ENCODE data around the gene NACC1.

NACC1 gene

DNA sequence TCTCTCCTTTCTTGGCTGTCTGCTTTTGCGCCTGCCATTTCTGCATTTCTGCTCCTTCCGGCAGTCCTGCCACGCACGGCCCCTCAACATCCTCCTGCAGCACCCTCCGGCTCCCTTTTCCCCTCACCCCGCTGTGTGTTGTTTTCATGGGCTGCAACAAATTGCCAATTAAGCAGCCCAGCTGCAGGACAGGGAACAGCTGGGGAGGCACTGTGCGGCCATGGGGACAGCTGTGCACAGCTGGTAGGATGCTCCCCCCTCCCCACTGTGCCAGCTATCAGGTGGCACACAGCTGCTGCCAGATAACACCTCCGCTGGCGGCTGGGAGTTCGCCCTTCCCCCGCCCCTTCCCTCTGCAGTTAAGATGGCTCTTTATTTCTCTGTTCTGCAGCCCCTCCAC is 40.8 kb upstream of the NACC1 start:
- Histone ChIP-seq H3K36me3 (ENCODE audit: control insufficient read depth, insufficient read depth, low read length) (no peaks in the 10 kb centered on the region), H3K9me3 (ENCODE audit: control insufficient read depth, low read length) (no peaks in the 10 kb centered on the region), H3K4me1 (ENCODE audit: control insufficient read depth, insufficient read depth, low read length) (peaks cover 30% of the 10 kb centered on the region), H3K27ac (ENCODE audit: insufficient read depth, low read depth, low read length, poor library complexity, severe bottlenecking) (no peak overlapping the region), H3K4me3 (ENCODE audit: insufficient read depth, low read depth, low read length) (no peak overlapping the region), H3K27me3 (ENCODE audit: control insufficient read depth, insufficient read depth, low read length, poor library complexity, severe bottlenecking) (peaks cover 9% of the 10 kb centered on the region)
- 62% methylated on average over 11 of the region's 11 CpGs for WGBS, 2 experiments

DNA sequence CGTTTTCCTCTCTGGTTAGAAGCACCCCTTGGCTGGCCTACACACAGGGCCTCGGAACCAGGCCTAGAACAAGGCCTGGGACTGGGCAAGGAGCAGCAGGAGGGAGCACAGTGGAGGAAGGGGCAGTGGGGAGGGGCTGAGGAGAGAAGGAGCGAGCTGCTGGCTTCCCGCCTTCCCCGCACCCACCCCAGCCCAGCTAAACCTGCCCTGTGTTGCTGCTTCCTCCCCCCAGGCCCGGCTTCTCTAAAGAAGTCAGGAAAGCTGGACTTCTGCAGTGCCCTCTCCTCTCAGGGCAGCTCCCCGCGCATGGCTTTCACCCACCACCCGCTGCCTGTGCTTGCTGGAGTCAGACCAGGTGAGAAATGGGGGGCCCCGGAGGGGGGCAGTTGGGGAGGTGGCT is 39.7 kb upstream of the NACC1 start:
- H3K36me3 ChIP-seq (ENCODE audit: control insufficient read depth, insufficient read depth, low read length) = no peaks in the 10 kb centered on the region
- 69 to 70% methylated on average over 10 of the region's 10 CpGs for WGBS, 2 experiments

DNA sequence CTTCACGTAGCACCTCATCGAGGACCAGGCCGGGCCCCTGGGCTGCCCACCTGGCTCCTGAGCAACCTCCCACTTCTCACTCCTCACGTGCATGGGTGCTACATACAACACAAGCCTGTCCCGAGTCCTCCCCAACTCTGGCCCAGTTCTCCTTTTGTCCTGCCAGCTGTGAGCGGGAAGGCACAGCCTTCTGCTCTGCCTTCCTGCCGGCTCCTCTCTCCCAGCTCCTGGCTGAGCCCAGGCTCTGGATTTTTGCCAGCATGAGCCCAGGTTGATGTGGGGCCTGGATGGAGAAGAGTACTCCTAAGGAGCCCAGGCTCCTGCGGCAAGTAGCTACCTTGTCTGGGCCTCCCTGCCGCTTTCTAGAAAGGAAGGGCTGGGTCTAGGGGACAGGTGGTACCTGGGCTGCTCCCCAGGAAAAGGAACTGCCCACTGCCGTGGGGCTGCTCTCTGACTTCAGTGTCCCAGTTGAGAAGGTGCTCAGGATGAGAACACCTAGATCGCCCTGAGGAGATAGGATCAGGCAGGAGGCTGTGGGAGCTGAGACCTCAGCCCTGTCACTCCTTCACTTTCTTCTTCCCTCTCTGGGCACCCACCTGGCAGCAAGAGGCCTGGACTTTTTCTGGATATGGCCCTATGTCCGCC is 39.0 kb upstream of the NACC1 start:
- Histone ChIP-seq H3K27me3 (ENCODE audit: control insufficient read depth, insufficient read depth, low read length, poor library complexity, severe bottlenecking) (peaks cover 9% of the 10 kb centered on the region), H3K4me1 (ENCODE audit: control insufficient read depth, insufficient read depth, low read length) (peaks cover 47% of the 10 kb centered on the region), H3K36me3 (ENCODE audit: control insufficient read depth, insufficient read depth, low read length) (no peaks in the 10 kb centered on the region), H3K9me3 (ENCODE audit: control insufficient read depth, low read length) (no peaks in the 10 kb centered on the region), H3K4me3 (ENCODE audit: insufficient read depth, low read depth, low read length) (no peak overlapping the region), H3K27ac (ENCODE audit: insufficient read depth, low read depth, low read length, poor library complexity, severe bottlenecking) (no peak overlapping the region)
- WGBS, 2 experiments = 83 to 85% methylated on average over 12 of the region's 12 CpGs

More for the DNA sequence above, 39.7 kb upstream of the NACC1 start:
- Histone ChIP-seq H3K4me1 (ENCODE audit: control insufficient read depth, insufficient read depth, low read length) (peaks cover 42% of the 10 kb centered on the region), H3K4me3 (ENCODE audit: insufficient read depth, low read depth, low read length) (no peak overlapping the region), H3K9me3 (ENCODE audit: control insufficient read depth, low read length) (no peaks in the 10 kb centered on the region), H3K27me3 (ENCODE audit: control insufficient read depth, insufficient read depth, low read length, poor library complexity, severe bottlenecking) (peaks cover 9% of the 10 kb centered on the region), H3K27ac (ENCODE audit: insufficient read depth, low read depth, low read length, poor library complexity, severe bottlenecking) (no peak overlapping the region)

DNA sequence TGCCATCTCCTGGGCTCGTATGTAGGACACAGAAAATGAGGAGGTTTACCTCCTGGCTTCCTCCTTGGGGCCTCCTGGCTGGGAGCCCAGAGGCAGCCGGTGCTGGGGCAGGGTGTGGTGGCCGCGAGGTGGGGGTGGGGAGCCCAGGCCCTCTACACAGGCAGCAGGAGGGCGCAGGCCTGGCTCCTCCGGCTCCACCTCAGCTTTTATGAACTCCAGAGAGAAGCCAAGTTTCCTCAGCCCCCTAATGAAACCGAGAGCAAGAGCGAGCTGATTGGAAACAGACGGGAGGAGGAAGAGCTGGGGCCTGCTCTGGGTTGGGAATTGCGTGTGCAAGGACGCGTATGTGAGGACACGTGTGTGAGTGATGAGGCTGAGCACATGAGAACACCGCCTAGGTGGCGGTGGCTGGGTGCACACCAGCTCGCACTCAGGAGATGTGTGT is 38.5 kb upstream of the NACC1 start:
- Histone ChIP-seq H3K4me3 (ENCODE audit: insufficient read depth, low read depth, low read length) (no peak overlapping the region), H3K36me3 (ENCODE audit: control insufficient read depth, insufficient read depth, low read length) (no peaks in the 10 kb centered on the region), H3K9me3 (ENCODE audit: control insufficient read depth, low read length) (no peaks in the 10 kb centered on the region), H3K4me1 (ENCODE audit: control insufficient read depth, insufficient read depth, low read length) (peaks cover 47% of the 10 kb centered on the region), H3K27ac (ENCODE audit: insufficient read depth, low read depth, low read length, poor library complexity, severe bottlenecking) (no peak overlapping the region), H3K27me3 (ENCODE audit: control insufficient read depth, insufficient read depth, low read length, poor library complexity, severe bottlenecking) (peaks cover 9% of the 10 kb centered on the region)
- WGBS, 2 experiments = 79 to 81% methylated on average over 16 of the region's 16 CpGs

DNA sequence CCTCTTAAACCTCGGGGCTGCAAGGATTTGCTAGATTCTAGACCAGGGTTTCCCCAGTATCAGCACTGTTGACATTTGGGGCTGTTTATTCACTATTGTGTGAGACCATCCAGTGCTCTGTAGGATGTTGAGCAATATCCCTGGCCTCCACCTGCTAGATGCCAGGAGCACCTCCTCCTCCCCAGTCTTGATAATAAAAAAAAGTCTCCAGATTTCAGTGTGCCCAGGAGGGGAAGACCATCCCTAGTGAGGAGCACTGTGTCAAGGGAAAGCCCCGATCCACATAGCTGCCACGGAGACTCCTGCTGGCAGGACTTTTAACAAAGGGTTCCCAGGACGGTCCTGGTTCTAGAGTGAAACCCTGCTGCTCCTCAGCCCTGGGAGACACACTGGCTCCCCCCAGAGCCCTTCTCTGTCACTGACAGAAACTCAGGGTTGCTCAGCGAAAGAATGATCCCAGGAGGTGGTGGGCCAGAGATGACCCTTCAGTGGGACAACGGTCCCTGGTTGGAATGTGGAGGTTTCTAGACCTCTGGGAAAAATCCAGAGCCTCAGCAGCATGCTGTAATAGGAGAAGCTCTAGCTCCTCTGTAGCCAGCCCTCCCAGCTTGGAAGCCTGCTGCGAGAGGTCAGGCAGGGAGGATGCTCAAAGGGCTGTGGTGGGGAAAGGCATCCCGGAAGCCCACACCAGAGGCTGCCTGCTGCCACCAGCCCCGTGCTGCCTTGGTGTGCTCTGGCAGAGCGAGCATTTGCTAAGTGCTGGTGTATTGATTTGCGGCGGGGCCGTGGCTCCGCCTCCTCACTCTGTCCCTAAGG is 35.7 kb upstream of the NACC1 start:
- no peaks in the 10 kb centered on the region for H3K36me3 ChIP-seq (ENCODE audit: control insufficient read depth, insufficient read depth, low read length)
- no peaks in the 10 kb centered on the region for H3K9me3 ChIP-seq (ENCODE audit: control insufficient read depth, low read length)
- WGBS, 2 experiments = 30 to 33% methylated on average over 14 of the region's 14 CpGs
- peaks cover 4% of the 10 kb centered on the region for H3K27me3 ChIP-seq (ENCODE audit: control insufficient read depth, insufficient read depth, low read length, poor library complexity, severe bottlenecking)
- peaks cover 46% of the 10 kb centered on the region for H3K4me1 ChIP-seq (ENCODE audit: control insufficient read depth, insufficient read depth, low read length)
- H3K27ac ChIP-seq (ENCODE audit: insufficient read depth, low read depth, low read length, poor library complexity, severe bottlenecking) = no peak overlapping the region
- H3K4me3 ChIP-seq (ENCODE audit: insufficient read depth, low read depth, low read length) = no peak overlapping the region

DNA sequence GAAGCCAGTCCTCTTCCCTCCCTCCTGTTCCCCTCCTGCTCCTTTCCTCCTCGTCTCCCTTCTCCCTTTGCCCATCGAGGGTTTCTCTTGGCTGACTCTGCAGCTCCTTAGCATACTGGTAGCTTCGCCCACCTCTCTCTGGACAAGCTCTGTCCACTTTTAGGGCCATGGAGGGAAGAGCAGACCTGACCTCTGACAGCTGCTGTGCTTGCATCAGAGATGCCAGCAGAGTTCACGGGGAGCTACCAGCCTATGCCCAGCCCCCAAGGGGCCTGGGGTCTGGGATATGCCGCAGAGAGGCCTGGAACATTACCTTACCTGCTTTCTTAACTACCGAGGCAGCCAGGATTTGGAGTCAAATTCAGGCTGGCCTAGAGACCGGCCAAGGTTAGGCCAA is 35.1 kb upstream of the NACC1 start:
- Histone ChIP-seq H3K27ac (ENCODE audit: insufficient read depth, low read depth, low read length, poor library complexity, severe bottlenecking) (no peak overlapping the region), H3K27me3 (ENCODE audit: control insufficient read depth, insufficient read depth, low read length, poor library complexity, severe bottlenecking) (peaks cover 4% of the 10 kb centered on the region), H3K4me3 (ENCODE audit: insufficient read depth, low read depth, low read length) (no peak overlapping the region), H3K36me3 (ENCODE audit: control insufficient read depth, insufficient read depth, low read length) (no peaks in the 10 kb centered on the region), H3K4me1 (ENCODE audit: control insufficient read depth, insufficient read depth, low read length) (peaks cover 40% of the 10 kb centered on the region), H3K9me3 (ENCODE audit: control insufficient read depth, low read length) (no peaks in the 10 kb centered on the region)
- 70 to 73% methylated on average over 7 of the region's 7 CpGs for WGBS, 2 experiments

DNA sequence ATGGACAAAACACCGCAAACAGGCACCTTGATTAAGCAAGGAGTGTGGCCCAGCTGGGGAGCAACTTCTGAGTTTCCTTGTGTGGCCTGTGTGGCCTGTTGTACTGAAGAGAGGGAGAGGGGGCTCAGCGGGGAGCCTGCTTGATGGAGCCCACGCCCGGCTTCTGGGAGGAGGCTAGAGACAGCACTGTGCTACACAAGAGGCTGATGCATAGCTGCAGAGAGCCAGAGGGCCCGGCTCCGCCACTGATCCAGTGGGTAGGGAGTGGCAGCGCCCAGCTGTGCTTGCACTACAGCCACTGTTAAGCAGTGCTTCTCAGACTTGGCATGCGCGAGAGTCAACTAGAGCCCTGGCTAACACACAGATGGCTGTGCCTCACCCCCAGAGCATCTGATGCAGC is 34.4 kb upstream of the NACC1 start:
- Histone ChIP-seq H3K4me3 (ENCODE audit: insufficient read depth, low read depth, low read length) (no peak overlapping the region), H3K9me3 (ENCODE audit: control insufficient read depth, low read length) (no peaks in the 10 kb centered on the region), H3K36me3 (ENCODE audit: control insufficient read depth, insufficient read depth, low read length) (no peaks in the 10 kb centered on the region), H3K27me3 (ENCODE audit: control insufficient read depth, insufficient read depth, low read length, poor library complexity, severe bottlenecking) (peaks cover 4% of the 10 kb centered on the region), H3K27ac (ENCODE audit: insufficient read depth, low read depth, low read length, poor library complexity, severe bottlenecking) (no peak overlapping the region), H3K4me1 (ENCODE audit: control insufficient read depth, insufficient read depth, low read length) (peaks cover 33% of the 10 kb centered on the region)
- 74 to 77% methylated on average over 9 of the region's 9 CpGs for WGBS, 2 experiments

DNA sequence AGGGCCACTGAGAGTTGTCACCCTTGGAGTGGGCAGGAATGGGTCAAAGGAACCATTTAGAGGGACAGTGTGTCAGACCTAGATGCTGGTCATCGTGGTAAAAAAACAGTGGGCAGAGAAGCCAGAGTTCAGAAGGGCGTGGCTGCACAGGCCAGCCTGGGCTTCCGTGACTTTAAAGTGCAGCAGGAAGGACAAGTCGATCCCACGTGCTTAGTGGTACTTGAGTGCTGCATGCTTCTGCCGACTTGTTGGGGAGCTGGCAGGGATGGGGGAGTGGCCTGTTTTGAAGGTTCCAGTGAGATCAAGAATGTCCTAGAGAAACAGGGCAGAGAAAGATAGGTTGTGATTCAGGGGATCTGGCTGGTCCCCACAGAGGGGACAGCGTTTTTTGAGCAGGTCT is 32.4 kb upstream of the NACC1 start:
- WGBS, 2 experiments = 78 to 79% methylated on average over 7 of the region's 7 CpGs
- no peaks in the 10 kb centered on the region for H3K36me3 ChIP-seq (ENCODE audit: control insufficient read depth, insufficient read depth, low read length)
- H3K27ac ChIP-seq (ENCODE audit: insufficient read depth, low read depth, low read length, poor library complexity, severe bottlenecking) = no peak overlapping the region
- no peaks in the 10 kb centered on the region for H3K9me3 ChIP-seq (ENCODE audit: control insufficient read depth, low read length)
- peaks cover 28% of the 10 kb centered on the region for H3K4me1 ChIP-seq (ENCODE audit: control insufficient read depth, insufficient read depth, low read length)
- H3K27me3 ChIP-seq (ENCODE audit: control insufficient read depth, insufficient read depth, low read length, poor library complexity, severe bottlenecking) = peaks cover 17% of the 10 kb centered on the region
- H3K4me3 ChIP-seq (ENCODE audit: insufficient read depth, low read depth, low read length) = no peak overlapping the region

DNA sequence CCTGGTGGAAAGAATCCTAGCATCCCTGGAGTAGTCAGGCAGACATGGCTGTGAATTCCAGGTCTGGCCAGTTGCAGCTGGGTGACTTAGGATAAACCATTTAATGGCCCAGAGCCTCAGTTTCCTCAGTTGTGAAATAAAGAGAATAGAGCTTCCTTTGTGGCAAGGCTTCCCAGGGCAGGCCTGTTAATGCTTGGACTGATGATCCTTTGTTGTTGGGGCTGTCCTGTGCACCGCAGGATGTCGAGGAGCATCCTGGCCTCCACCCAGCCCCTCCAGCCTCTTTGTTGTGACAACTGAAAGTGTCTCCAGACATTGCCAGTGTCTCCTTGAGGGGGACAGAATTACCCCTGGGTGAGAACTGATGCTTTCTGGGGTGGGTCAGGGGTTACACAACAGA is 31.7 kb upstream of the NACC1 start:
- H3K4me1 ChIP-seq (ENCODE audit: control insufficient read depth, insufficient read depth, low read length) = peaks cover 28% of the 10 kb centered on the region
- 74 to 76% methylated on average over 2 of the region's 2 CpGs for WGBS, 2 experiments
- H3K27ac ChIP-seq (ENCODE audit: insufficient read depth, low read depth, low read length, poor library complexity, severe bottlenecking) = no peak overlapping the region
- peaks cover 24% of the 10 kb centered on the region for H3K27me3 ChIP-seq (ENCODE audit: control insufficient read depth, insufficient read depth, low read length, poor library complexity, severe bottlenecking)
- no peak overlapping the region for H3K4me3 ChIP-seq (ENCODE audit: insufficient read depth, low read depth, low read length)
- H3K36me3 ChIP-seq (ENCODE audit: control insufficient read depth, insufficient read depth, low read length) = no peaks in the 10 kb centered on the region
- H3K9me3 ChIP-seq (ENCODE audit: control insufficient read depth, low read length) = no peaks in the 10 kb centered on the region

DNA sequence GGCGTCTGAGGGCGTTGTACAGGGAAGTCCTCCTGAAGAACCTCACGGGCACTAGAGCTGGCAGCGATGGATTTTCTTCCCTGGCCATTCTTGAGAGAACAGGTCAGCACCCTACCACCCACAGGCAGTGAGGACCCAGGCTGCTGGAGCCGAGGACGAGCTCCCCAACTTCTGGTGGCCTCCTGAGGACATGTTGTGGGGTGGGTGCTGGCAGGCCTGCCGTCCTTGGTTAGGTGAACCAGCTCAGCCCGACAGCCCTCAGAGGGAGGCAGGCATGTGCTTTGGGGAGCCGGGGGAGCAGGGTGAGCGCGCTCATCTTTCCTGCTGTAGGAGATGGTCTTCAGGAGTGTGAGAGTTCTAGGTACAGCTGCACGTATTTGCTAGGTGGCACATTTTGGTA is 30.8 kb upstream of the NACC1 start:
- Histone ChIP-seq H3K4me3 (ENCODE audit: insufficient read depth, low read depth, low read length) (no peak overlapping the region), H3K27ac (ENCODE audit: insufficient read depth, low read depth, low read length, poor library complexity, severe bottlenecking) (no peak overlapping the region), H3K4me1 (ENCODE audit: control insufficient read depth, insufficient read depth, low read length) (peaks cover 30% of the 10 kb centered on the region), H3K27me3 (ENCODE audit: control insufficient read depth, insufficient read depth, low read length, poor library complexity, severe bottlenecking) (peaks cover 34% of the 10 kb centered on the region), H3K9me3 (ENCODE audit: control insufficient read depth, low read length) (no peaks in the 10 kb centered on the region), H3K36me3 (ENCODE audit: control insufficient read depth, insufficient read depth, low read length) (no peaks in the 10 kb centered on the region)
- 93 to 95% methylated on average over 11 to 12 of the region's 12 CpGs for WGBS, 2 experiments
